HG03571 (cell line): ENCODE data around the gene PARP16.

ENCODE experiments used
- ATAC-seq: cut with Tn5 transposase; IDR thresholded peaks from one replicate; pipeline ENCODE4 v1.9.1; 2021; ENCODE audit not compliant: unreplicated experiment

PARP16 gene, protein sequence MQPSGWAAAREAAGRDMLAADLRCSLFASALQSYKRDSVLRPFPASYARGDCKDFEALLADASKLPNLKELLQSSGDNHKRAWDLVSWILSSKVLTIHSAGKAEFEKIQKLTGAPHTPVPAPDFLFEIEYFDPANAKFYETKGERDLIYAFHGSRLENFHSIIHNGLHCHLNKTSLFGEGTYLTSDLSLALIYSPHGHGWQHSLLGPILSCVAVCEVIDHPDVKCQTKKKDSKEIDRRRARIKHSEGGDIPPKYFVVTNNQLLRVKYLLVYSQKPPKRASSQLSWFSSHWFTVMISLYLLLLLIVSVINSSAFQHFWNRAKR

DNA sequence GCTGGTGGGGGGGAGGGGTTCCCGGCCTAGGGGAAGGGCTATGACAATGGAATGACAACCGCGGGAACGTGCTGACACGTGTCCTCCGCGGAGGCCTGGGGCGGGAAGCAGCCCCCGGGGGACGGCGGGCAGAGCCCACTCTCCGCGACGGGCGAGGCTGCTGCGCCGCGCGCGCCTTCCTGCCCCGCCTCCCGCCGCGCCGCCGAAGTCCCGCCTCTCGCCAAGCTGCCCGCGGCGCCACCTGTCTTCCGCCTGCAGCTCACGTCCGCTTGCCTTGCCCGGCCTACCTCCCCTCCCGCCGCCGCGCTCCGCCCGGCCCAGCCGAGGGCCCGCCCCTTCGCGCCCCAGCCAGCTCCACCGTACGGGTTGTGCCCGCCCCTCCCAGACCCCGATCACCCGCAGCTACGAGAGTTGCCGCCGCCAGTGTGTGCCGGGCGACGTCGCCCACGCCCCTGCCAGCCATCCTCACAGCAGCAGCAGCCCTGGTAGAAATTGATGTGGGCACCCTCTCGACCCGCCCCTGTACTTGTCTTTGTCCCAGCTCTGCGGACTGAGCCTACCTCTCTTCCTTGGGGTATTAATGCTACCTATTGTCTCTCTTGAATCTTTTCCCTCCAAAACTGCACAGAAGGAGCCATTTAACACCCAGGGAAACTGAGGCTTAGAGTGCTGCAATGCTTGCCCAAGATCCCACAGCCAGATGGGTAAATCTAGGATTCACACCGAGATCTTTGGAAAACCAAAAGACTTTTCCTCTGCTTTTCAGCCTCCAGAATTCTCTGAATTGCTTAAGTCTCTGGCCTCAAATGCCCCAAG is at the start of gene PARP16:
TSS of gene PARP16 (minus strand) at position 180 of the 816 bp plus-strand sequence. CDS start 457 bp downstream, outside the sequence.
- peak; percentile 83 for ATAC-seq

- ATAC-seq, result no peak
Measured at GRCh38 chr15:65335278-65336055, 48.8 kb upstream of the PARP16 start.

DNA sequence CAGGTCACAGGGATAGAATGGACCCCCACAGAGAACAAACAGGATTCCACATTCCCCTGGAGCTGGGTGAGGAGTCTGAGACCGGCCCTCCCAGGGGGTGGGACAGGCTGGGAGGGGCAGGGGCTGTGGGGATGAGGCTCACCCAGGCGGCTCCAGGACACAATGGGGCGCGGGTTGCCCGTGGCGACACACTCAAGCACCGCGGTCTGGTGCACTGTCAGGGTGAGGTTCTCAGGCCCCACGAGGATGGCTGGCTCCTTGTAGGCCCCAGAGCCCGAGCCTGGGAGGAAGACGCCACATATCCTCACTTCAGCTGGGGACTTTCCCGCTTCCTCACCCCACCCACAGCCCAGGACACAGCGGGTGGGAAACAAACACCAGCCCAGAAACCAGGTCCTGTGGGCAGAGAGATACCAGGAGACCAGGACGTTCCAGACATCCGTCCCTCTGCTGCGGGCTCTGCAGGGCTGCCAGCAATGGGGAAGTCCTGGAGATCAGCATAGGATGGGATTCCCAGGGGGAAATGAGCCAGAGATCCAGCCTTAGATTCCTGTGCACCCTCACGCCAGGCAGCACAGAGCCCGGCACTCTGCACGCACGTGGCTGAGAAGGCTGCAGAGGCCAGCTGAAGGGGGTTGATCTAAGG is 48.0 kb upstream of the PARP16 start:
- ATAC-seq, result no peak

GRCh38 chr15:65333856-65334255 is 47.2 kb upstream of the PARP16 start:
- ATAC-seq, result no peak

DNA sequence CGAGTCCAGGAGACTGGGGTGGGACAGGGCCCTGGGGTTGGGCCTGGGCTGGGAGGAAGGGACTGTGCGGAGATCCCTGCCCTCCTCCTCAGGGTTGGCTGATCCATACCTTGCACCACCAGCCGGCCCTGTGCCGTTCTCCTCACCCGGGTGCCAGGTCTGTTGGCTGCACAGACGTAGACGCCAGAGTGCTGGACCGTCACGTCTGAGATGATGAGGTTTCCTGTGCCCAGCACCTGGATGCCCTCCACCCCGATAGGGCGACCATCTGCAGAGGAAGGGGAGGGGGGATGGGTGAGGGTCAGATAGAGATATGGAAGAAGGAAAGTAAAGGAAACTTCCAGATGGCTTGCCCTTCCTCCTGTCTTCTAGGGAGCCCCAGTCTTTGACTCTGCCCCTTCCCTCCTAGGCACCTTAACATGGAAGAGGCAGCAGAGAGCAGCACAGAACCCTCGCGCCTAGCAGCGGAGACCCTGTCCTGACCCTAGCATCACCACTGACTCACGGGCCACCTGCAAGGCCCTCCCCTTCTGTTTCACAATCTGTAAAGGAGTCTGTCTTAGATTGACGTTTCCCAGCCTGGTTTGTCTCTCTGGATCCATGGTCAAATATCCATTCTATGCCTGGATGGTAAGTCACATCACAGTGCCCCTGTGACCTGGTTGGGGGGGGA is 46.6 kb upstream of the PARP16 start:
- ATAC-seq, result no peak

- no peak for ATAC-seq
Measured at GRCh38 chr15:65332391-65333147, 45.9 kb upstream of the PARP16 start.

- no peak for ATAC-seq
Measured at GRCh38 chr15:65331811-65332210, 45.1 kb upstream of the PARP16 start.

DNA sequence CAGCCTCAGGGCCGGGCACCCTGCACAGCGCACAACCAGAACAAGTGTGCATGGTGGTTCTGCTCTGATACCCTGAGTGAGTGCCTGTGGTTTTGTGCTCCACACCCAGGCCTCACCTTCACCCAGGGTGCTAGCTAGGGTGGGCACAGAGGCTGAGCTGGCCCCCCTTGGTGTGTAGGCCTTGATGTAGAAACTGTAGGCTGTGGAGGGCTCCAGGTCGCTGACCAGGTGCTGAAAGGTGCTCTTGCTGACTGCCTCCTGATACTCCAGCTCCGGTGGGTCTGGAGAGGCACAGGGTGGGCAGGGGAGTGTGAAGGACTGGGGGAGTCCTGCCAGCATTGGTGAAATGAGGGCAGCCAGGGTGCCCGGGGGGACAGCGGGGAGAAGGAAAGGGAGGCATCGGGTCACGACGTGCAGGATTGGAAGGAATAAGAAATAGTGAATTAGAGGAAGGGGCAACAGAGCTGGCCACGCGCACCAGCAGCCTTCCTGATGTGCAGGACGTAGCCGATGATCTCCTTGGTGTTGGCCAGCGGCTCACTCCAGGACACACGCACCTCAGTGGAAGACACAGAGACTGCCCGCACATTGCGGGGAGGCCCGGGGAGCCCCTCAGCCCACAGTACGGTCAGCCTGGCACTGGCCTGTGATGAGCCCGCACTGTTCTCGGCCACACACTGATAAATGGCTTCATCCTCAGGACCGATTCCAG is 44.4 kb upstream of the PARP16 start:
- no peak for ATAC-seq

- no peak for ATAC-seq
Measured at GRCh38 chr15:65329984-65330735, 43.5 kb upstream of the PARP16 start.

DNA sequence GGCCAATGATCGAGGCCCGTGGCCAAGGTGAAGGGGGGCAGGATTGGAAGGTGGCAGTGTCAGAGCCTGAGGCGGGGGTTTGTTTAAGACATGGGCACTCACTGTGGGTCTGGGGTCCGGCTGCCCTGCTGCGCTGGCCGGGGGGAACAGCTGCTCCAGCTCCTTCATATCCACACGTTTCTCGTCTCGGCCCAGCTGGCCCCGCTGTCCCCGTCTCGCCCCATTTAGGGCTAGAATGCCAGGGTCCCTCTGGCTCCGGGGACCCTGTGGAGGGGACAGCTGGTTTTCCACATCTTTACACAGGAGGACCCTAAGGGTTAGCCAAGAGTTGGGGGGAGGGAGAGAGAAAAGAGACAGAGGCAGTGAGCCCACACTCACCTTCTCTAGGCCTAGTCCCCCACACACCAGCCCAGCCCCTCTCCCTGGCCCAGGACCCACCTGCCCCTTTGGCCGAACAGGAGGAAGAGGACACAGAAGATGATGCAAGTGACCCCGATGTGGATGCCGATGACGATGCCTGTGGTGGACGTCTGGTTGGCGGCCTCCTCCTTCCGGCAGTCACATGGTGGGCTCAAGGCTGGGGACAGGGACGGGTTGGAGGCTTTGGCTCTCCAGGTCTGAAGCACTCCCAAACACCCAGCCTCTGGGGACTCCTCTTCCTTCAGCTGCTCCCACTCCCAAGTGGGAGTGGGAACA is 42.8 kb upstream of the PARP16 start:
- no peak for ATAC-seq

DNA sequence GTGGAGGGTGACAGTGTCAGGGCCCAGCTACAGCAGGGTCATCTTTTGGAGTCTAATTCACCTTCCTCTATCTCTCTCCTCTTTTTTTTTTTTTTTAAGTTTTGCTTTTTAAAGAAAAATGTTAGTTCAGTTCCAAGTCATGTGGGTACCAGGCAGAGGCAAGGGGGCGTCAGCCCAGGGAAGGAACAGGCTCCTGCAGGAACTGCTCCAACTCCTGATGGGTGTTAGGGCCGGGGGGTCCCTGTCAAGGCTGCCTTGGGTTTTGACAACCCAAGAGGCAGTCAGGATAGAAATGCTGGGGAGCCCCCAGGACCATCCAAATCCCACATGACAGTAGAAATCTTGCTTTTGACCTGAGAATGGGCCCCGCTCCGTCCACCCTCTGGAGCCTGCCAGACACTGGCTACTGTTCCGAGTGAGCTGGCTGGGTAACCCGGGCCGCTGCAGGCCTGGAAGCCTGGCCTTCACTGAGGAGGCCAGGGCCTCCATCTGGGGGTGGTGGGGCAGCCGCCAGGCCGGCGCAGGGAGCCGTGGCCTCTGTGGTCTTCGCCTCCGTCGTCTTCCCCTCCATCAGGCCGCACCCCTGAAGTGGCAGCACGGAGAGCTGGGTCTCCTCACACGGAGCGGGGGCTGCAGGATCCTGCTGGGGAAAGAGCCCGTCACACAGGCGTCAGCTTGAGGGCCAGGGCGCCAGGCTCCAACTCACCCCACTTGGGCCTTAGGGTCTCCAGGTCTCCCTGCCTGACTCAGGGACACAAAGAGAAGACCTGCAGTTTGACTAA is 42.0 kb upstream of the PARP16 start:
- ATAC-seq, result no peak

- ATAC-seq, result no peak
Measured at GRCh38 chr15:65327651-65328393, 41.1 kb upstream of the PARP16 start.

GRCh38 chr15:65326818-65327217 is 40.1 kb upstream of the PARP16 start:
- ATAC-seq, result no peak

- no peak for ATAC-seq
Measured at GRCh38 chr15:65326117-65326526, 39.4 kb upstream of the PARP16 start.

DNA sequence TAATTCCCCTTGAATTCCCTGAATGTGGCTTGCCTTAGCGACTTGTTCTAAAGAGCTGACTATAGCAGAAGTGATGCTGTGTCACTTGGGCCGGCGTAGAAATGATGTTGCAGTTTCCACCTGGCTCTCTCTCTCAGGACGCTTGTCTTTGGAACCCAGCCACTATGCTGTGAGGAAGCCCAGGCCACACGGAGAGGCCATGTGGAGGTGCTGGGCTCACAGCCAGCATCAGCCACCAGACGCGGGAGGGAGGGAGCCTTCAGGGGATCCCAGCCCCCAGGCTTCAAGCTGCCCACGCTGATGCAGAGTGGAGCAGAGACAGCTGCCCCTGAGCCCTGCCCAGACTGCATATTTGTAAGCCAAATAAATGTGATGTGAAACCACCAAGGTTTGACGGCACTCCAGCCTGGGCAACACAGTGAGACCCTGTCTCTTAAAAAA is 36.4 kb upstream of the PARP16 start:
- no peak for ATAC-seq

DNA sequence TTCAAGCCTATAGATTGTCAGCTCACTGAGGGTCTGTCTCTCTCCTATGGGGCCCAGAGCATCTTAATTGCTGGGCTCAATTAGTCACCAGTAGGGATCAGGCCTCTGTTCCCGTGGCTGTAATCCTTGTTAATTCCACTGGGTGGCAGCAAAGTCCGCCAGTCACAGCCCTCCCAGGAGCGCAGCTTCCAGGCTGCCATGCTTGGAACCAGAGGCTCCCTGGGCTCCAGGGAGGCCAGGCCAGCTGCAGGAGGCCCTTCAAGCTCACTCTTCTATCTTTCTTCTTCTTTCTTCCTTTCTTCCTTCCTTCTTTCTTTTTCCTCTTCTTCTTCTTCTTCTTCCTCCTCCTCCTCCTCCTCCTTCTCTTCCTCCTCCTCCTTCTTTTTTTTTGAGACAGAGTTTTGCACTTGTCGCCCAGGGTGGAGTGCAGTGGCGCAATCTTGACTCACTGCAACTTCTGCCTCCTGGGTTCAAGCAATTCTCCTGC is 32.2 kb upstream of the PARP16 start:
- ATAC-seq, result no peak
